Kidney epithelial cell (primary cell): Measurements from ENCODE around the gene DDX41. TPM values are rescaled to one million over a fixed set of nuclear protein-coding genes. Genes with fewer than 3 reads are reported as not detected.

Experiments
- DNase-seq: peaks from one replicate; pipeline ENCODE4 v3.0.0-alpha.2; 2010; ENCODE audit warnings: low read depth
- H3K27me3 ChIP-seq: 2 replicates; pipeline ENCODE4 v1.6.0; 2011; ENCODE audit warnings: low read length; ENCODE audit not compliant: control insufficient read depth, insufficient read depth
- H3K36me3 ChIP-seq: 2 replicates; pipeline ENCODE4 v1.5.1; 2011; ENCODE audit warnings: low read length; ENCODE audit not compliant: control insufficient read depth, insufficient read depth
- H3K4me3 ChIP-seq: 2 replicates; pipeline ENCODE4 v1.5.1; 2011; ENCODE audit warnings: low read depth, mild to moderate bottlenecking, control low read depth, low read length
- total RNA-seq: library from RNA; depleted of rRNA; stranded (reverse); fragments of >200 nt; gene quantifications from 2 replicates; pipeline ENCODE4 v1.2.3, GENCODE V29; 2015
- TF ChIP-seq, protein P1 (sequence below): IDR thresholded peaks from 2 replicates; pipeline ENCODE4 v1.5.1; 2011; ENCODE audit warnings: mild to moderate bottlenecking, moderate library complexity, low read length, control low read depth, inconsistent platforms; ENCODE audit not compliant: insufficient read depth, poor library complexity, severe bottlenecking

Gene DDX41
- total RNA-seq, 1 donor from 2014 or later = 151 TPM

DNA sequence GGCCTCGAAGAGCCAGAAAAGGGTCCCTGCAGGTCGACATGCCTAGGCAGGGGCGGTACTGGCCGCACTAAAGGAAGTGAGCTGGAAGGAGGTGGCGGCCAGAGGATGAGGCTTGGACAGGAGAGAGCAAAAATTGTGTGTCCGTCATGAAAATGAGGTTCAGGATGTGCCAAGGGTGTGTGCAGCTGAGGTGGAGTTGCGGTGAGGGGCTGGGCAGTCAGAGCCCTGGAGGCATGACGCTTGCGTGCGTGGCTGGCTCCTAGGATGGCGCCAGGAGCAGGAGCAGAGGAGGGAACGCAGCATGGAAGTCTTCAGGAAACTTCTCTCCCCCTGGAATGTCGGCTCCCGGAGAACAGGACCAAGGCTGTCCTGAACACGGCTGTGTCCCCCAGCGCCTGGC lies 13.9 kb downstream of the DDX41 start:
- TF ChIP-seq, protein P1, sequence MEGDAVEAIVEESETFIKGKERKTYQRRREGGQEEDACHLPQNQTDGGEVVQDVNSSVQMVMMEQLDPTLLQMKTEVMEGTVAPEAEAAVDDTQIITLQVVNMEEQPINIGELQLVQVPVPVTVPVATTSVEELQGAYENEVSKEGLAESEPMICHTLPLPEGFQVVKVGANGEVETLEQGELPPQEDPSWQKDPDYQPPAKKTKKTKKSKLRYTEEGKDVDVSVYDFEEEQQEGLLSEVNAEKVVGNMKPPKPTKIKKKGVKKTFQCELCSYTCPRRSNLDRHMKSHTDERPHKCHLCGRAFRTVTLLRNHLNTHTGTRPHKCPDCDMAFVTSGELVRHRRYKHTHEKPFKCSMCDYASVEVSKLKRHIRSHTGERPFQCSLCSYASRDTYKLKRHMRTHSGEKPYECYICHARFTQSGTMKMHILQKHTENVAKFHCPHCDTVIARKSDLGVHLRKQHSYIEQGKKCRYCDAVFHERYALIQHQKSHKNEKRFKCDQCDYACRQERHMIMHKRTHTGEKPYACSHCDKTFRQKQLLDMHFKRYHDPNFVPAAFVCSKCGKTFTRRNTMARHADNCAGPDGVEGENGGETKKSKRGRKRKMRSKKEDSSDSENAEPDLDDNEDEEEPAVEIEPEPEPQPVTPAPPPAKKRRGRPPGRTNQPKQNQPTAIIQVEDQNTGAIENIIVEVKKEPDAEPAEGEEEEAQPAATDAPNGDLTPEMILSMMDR = no peak
- no peaks in the 10 kb centered on the region for H3K27me3 ChIP-seq
- no peak for DNase-seq
- no peaks in the 10 kb centered on the region for H3K36me3 ChIP-seq
- H3K4me3 ChIP-seq = no peak overlapping the region

DNA sequence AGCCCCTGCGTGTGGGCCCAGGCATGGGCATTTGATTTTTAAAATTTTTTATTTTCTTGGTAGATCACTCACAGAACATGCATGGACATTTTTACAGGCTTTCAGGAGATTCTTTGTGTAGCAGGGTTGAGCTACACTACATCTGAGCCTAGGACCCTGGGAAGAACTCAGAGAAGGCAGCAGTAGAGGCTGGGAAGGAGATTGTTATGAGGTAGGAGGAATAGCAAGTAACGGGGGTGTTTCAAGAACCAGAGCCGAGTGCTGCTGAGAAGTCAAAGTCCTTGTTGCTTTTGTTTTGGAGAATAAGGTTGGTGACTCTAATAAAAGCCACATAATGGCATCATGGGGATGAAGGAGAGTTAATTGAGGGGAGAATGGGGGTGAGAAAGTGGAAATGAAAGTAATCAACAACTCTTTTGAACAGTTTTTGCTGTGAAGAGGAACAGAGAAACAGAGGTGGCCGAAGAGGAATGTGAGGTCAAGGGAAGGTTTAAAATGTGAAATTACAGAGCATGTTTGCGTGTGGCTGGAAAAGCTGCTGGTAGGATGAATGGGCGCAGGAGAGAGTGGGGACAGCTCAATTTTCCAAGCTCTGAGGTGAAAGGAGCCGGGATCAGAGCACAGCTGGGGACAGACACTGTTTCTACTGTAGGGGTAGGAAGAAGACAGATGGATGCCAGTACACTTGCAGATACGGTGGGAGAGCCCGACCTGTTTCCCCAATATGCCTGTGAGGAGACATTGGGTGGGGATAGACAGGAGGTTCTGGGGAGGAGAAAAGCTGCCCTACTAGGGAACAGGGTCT lies 14.7 kb downstream of the DDX41 start:
- Histone ChIP-seq H3K36me3 (no peaks in the 10 kb centered on the region), H3K27me3 (no peaks in the 10 kb centered on the region), H3K4me3 (no peak overlapping the region)
- TF ChIP-seq, protein P1 = no peak
- DNase-seq = no peak

DNA sequence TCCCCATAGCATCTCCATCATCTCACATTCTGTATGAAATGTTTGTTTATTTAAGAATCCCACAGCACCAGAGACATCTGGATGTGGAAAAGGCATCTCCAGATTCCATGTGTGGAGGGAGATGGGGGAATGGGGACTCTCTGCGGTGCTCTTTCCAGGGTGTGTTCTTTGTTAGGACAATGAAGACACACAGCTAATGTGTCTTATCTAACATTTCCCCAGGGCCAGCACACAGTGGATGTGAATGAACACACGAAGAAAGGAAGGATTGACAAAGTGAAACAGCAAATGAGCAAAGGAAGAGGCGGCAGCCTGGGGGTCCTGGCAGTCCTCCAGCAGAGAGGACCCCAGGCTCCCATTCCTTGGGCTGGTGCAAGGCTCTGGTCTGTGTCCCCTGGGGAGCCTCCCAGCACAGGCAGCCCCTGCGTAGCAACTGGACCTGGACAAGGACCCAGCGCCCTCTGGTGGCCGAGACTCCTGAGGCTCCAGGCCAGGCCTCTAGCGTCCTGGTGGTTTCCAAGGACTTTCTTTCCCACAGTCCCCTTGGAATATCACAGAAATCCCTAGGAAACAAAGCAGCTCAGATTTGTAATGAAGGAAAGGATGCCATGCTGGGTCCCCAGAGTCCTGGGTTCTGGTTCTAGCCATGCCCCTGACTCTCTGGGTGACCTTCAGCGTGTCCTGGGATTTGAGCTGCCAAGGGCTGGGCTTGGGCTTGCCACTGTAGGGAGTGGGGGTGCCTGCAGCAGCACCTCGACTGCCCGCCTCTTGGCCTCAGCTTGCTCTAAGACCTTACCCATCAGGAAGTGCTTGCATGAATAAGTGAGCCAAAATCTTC lies 15.9 kb downstream of the DDX41 start:
- TF ChIP-seq, protein P1 = peak; percentile 95
- peak; percentile 34 for DNase-seq
- no peak overlapping the region for H3K4me3 ChIP-seq
- no peaks in the 10 kb centered on the region for H3K36me3 ChIP-seq
- no peaks in the 10 kb centered on the region for H3K27me3 ChIP-seq

DNA sequence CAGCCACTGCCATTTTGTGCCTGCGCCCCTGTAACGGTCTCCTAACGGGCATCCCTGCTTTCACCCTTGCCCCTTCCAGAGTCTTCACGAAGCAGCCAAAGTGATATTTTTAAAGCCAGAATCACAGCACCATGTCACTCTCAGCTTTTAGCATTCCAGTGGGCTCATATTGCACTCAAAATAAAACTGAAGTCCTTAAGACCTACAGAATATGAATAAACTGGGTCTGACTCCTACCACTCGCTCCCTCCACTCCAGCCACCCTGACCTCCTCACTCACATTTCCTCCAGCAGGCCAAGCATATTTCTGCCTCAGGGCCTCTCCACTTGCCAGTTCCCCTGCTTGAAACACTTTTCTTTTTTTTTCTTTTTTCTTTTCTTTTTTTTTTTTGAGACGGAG lies 16.9 kb downstream of the DDX41 start:
- no peak overlapping the region for H3K4me3 ChIP-seq
- DNase-seq = no peak
- H3K27me3 ChIP-seq = no peaks in the 10 kb centered on the region
- no peaks in the 10 kb centered on the region for H3K36me3 ChIP-seq
- TF ChIP-seq, protein P1 = no peak

DNA sequence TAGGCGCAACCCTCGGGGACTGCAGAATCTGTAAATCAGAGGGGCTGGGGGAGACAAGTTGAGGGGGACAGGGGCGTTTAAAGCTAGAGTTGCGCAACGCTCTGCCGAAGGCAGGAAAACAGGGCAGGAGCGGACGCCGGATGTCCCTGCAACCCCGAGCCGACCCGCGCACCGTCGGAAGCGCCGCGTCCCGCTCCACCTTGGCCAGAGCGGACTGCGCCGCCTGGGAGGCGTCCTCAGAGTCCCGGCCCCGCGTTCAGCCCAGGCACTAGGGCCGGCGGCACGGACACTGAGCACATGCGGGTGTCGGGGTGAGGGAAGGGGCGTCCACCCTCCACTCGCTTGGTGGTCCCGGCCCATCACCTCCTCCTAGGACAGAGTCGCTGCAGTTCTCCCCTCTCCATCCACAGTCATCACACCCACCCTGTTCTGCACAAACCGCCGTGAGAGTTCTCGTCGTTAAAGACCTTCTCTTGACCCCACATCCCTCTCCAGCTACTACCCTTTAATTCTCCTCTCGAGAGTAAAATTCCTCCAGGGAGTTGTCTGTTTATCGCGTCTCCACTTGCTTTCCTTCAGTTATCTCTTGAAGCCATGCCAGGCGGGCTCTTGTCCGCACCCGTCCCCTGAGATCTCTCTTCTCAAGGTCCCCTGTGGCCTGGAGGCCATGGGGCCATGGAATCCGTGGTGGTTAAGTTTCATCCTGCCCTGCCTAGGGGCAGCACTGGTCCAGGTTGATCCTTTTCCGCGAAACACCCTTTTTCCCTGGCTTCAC lies 18.6 kb downstream of the DDX41 start:
- DNase-seq = no peak
- Histone ChIP-seq H3K4me3 (peak overlapping the region; percentile 49), H3K36me3 (no peaks in the 10 kb centered on the region), H3K27me3 (no peaks in the 10 kb centered on the region)
- TF ChIP-seq, protein P1 = no peak
